GM21360 (cell line): Measurements from ENCODE around the gene GNB1L.
A peak's percentile ranks its signal among the peaks of the same experiment; 100 is the strongest.

Experiments used
- ATAC-seq: cut with Tn5 transposase; IDR thresholded peaks from one replicate; pipeline ENCODE4 v1.9.1; 2021; ENCODE audit warnings: mild to moderate bottlenecking, moderate library complexity; ENCODE audit not compliant: unreplicated experiment

The GNB1L gene

DNA sequence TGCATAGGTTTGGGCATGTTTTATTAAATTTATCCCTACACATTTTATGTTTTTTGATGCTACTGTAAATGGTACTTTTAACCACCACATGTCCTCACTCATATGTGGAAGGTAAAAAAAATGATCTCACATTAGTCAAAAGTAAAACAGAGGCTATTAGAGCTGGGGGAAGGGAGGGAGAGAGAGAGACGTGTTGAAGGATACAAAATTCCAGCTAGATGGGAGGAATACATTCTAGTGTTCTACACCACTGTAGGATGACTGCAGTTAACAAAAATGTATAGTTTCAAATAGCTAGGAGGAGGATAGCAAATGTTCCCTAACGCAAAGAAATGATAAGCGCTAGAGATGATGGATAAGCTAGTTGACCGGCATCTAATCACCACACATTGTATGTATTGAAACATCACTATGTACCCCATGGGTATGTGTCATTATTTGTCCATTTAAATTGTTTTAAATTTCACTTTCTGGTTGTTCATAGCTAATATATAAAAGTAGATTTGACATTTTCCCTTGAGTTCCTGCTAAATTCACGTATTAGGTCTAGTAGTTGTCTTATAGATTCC is 9.9 kb upstream of the GNB1L start:
- no peak for ATAC-seq

DNA sequence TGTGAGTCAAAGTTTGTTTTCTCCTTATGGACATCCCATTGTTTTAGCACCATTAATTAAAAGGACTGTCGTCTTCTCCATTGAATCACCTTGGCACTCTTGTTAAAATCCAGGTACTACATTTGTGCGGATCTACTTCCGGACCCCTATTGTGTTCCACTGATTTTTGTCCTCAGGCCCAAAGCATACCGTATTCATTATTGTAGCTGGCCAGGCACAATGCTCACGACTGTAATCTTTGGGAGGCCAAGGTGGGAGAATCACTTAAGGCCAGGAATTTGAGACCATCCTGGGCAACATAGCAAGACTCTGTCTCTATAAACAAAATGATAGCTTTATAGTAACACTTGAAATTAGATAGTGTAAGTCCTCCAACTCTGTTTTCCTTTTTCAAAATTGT is 8.9 kb upstream of the GNB1L start:
- no peak for ATAC-seq

DNA sequence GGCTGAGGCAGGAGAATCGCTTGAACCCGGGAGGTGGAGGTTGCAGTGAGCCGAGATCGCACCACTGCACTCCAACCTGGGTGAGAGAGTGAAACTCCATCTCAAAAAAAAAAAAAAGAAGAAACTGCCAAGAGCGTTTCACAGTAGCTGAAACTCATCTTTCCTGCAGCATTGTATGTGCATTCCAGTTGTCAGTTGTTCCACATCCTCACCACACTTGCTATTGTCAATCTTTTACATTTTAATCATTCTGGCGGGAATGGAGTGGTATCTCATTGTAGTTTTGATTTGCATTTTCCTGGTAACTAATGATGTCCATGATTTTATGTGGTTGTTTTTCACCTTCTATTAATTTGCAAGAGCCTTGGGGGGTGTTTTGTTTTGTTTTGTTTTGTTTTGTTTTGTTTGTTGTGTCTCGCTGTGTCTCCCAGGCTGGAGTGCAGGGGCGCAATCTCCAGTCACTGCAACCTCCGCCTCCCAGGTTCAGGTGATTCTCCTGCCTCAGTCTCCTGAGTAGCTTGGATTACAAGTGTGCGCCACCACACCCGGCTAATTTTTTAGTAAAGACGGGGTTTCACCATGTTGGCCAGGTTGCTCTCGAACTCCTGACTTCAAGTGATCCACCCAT is 8.1 kb upstream of the GNB1L start:
- no peak for ATAC-seq

DNA sequence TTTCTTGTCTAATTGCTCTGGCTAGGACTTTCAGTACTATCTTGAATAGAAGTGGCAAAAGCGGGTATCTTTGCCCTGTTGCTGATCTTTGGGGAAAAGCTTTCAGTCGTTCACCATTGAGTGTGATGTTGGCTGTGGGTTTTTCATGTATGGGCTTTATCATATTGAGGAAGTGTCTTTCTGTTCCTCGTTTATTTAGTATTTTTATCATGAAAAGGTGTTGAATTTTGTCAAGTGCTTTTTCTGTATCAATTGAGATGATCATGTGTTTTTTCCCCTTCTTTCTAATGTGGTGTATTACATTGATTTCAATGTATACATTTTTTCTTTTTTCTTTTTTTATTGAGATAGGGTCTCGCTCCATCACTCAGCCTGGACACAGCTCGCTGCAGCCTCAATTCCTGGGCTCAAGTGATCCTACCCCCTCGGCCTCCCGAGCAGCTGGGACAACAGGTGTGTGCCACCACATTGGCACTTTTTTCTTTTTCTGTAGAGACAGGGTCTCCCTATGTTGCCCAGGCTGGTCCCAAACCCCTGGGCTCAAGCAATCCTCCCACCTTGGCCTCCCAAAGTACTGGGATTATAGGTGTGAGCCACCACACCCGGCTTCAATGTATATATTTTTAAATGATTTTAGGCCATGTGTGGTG is 5.3 kb upstream of the GNB1L start:
- ATAC-seq = no peak

DNA sequence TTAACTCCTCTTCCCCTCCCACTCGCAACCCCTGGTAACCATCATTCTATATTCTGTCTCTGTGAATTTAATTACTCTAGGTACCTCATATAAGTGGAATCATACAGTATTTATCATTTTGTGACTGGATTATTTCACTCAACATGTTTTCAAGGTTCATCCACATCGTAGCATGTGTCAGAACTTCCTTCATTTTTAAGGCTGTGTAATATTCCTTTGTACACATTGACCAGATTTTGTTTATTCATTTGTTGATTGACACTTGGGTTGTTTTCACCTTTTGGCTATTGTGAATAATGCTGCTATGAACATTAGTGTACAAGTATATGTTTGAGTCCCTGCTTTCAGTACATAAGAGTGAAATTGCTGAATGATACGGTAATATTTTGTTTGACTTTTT is 2.7 kb upstream of the GNB1L start:
- ATAC-seq = no peak

DNA sequence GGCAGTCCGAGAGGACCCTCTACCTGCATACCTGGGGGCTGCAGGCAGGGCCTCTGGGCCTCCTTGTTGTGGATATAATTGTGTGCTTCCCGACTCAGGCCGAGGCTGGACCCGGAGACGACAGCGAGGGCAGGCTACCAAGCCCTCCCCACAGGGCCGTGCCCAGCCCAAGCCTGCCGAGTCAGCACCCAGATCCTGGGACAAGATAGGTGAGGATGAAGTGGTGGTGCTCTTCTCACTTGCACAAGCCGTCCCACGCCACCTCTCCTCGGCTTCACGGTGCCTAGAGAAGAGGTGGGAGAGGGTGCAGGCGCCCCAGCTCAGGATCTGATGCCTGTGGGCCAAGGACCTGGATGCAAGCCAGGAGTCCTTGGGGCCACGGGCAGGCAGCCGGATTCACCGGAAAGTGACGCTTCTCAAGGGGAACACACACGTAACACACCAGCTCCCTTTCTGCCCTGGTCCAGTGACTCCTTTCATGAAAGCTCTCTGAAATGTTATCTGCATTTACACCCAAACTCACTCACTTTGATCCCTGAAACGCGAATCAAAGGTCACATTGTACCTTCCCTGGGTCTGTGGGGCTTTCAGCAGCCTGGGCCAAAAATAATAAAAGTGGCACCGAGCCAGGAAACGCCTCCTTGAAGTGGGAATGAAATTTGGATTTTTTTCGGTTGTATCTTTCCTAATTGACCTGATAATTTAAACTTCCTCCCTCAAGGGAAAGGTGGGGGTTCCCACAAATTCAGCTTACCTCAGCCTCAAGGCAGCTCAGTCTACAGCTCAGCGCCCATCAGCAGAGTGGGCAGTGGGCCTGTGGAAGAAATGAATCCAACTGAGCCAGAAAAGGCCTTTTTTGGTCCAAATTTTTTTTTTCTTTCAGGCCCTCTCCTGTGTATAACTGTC is 1.1 kb upstream of the GNB1L start:
- ATAC-seq = peak; percentile 14

DNA sequence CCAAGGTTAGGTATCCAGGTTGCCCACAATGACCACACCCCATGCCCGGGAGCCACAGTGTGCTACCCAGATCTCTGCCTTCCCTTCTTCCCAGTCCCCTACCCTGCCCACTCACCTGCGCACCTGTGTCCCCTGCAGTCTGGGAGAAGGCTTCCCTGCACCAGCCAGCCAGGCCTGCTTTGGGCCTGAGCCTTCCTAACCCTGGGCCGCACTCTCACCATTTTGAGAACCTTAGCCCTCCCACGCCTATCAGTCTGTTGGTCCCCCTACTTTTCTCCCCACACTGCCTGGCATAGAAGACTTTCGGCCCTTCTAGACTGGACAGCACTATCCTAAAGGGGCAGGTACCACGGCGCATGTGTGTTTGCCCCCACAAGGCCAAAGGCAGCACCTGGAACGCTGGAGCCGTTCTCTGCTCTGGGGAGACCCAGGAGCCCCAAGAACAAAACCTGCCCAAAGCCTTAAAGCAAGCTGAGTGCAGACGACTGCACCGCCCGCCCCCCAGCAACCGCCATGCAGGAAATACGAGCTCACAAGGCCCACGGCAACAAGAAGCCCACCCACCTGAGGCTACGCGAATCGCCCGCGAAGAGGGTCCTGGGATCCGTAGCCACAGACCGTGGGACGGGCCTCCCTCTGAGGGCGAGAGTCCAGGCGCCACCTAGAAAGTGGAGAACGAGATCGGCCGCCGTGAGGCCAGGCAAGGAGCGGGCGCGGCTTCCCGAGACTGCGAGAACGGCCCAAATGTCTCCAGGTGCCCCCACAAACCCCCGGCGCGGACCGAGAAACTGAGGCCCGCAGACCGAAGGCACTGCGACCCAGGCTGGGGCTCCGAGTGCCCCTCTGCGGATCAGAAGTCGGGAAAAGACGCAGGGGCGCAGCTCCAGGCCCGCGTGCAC is 546 bp downstream of the GNB1L start:
- peak; percentile 7 for ATAC-seq

DNA sequence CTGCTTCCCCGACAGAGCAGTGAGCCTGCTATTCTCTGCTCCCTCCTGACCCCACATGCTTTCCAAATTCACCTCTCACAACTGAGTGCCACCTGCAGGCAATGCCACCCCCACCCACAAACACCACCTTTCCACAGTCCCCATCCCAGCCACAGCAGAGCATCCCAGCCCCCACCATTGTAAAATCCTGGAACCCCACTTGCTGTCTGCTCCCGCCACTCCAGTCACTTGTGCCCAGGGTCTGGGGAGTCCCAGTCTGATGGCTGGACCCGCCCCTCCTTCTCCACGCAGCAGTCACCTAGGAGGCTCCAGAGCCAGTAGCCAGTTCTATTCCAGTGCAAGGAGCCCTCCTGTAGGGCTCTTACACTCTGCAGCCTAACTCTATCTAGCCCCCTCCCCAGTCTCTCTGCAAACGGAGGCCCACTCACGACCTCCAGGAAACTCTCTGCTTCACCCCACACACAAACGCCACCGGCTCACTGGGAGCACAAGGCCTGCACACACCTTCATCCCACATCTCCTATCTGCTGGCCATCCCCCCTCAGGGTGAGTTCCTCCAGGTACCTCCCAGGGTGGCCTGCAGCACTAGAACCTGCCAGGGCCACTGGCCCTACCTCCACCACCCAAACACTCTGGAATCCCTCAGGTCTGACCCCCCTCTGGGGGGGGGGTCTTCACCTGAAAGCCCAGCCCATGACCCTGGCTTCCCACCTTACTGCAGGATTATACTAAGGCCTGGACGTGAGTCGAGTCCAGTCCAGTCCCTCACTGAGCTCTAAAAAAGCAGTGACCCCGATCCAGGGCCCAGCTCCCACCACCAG is 1.4 kb downstream of the GNB1L start:
- no peak for ATAC-seq

DNA sequence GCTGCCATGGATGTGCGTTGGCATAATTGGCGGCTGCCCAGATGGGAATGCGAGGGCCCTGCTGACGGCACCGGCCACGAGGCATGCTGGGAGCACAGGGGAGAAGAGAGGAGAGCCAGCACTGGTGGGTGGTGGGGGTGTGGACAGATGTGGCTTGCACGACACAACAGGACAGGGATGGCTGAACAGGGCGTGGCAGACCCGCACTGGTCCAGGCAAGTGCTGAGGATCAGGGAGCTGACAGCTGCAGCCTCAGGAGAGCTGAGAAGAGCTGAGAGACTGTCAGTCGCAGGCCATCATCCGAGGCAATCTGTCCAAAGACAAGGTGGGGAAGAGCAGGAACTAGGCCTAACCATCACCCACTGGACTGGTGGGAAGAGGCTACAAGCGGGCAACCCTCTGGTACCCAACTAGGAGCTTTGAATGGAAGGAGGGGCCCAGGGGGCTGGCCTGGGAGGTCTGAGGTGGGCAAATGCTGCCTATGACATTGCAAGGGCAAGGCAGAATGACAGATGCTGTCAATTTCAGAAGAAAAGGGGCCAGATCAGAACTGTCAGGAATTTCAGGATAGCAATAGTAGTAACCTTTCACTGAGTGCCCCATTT is 2.4 kb downstream of the GNB1L start:
- ATAC-seq = no peak

DNA sequence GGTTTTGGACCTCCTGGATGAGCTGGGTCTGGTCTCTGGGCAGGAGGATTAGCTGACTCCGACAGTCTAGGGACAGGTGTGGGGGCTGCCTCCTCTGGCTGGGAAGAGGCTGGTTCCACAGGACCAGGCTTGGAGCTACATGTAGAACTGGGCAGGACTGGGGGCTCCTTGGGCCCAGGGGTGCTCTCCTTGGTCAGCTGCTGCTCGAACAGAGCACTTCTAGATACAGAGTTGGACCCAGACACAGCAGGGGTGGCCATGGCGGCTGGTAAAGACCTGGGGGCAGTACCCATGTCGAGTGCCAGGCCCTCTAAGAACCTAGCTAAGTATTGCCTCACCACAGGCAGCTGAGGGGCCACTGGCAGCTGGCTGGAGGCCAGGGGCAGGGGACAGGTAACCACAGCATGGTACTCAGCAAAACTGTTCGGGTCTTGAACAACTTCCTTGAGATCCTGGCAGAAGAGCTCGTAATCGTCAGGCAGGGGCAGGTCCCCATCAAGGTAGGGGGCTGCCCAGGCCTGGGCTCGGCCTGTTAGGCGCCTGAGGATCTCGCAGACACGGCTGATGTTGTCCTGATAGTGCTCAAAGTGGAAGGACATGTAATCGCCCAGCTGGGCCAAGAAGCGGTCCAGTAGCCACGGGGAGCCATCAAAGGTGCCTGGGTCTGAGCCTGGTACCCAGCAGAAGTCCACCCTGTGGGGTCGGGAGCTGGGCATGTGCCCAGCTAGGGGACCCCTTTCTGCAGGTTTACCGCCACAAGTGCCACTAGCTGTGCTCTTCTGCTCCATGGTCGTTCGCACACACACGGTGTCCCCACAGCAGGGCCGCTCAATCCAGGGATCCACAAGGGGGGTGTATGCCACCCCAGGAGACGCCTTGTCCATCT is 3.1 kb downstream of the GNB1L start:
- no peak for ATAC-seq

DNA sequence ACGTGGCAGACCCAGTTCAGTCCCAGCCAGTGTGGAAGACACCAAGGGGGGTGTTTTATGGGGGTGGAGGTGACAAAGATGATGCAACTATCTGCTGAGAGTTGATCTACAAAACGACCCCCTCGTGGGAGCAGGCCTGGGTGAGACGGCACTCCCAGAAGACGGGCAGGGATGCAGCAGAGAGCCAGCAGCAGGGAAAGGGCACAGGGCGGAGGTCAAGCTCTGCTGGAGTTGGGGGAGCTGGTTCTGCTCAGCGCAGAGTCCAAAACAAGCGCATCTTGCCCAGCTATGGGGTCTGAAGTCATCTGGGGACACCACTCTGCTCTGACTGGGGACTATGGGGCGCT is 3.9 kb downstream of the GNB1L start:
- no peak for ATAC-seq

DNA sequence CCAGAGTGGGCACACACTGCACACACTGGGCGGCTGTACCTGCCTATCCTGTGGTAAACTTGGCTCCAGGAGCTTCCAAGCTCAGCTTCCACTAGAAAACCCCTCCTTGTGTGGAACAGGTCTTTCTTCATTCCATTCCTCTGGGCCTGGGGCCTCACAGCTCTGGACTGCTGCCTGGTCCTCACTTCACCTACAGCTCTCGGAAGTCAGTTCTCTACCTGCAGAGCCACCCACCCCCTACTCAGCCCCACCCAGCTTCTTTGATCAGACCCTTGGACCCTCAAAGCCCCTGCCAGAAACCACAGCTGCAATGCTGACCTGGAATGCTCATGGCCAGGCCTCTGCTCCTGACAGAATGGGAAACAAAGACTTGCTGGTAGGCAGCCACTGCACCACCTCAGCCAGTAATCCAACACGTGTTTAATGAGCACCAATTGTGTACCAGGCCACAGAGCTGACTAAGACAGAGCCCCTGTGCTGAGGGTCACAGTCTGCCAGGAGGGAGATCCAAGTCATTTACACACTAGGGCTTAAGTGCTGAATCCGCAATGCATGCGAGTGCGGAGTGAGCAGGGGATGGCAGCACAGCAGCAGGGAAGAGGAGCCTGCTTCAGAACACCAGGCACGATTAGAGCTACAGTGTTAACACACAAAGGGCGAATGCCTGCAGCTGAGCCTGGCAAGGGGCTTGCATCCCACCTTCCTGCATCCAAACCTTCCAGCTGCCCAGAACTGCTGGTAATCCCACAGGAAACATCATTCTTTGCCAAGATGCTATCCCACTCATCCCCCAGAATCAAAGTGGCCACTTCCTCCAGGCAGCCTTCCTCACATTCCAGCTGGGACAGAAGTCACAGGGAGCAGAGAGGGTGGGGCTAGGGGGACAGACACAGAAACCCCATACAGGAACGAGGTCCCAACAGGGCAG is 4.6 kb downstream of the GNB1L start:
- no peak for ATAC-seq

DNA sequence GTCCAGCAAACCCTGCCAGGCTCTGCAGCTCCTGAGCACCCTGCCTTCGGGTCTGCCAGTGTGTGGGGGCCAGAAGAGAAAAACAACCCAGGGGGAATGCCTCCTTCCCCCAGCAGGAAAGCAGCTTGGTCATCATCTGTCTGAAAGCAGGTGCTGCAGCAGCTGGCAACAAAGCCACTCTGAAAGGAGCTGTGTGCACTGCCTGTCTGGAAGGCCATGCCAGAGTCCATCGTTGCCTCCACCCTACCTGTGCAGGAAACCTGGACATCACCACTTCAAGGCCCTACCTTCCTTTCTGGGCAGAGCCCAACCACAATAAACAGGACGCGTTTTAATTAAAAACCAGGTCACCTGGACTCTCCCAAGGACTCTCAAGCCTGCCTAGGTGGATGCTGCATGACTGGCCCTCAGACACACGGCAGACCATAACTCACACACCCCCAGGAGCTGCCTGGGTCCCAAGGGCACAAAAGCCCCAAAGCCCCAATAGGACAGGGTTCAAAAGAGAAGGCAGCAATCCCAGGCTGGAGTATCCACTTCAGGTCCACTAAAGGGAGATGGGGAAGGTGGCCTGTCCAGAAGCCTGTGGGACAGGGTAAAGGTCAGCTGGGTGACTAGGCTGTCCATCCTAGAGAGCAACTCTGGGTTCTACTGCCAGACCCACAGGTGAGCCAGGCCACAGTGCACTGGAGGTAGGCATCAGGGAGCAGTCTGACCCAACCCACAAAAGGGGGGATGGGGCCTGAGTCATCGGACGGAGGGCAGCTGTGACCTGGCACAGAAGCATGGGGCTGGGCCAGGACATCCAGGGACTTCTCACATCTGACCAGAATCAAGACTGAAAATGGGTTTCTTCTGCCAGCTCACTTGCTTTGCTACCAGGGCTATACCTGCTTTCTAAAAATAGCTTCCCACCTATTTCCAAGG is 6.1 kb downstream of the GNB1L start:
- ATAC-seq = no peak

DNA sequence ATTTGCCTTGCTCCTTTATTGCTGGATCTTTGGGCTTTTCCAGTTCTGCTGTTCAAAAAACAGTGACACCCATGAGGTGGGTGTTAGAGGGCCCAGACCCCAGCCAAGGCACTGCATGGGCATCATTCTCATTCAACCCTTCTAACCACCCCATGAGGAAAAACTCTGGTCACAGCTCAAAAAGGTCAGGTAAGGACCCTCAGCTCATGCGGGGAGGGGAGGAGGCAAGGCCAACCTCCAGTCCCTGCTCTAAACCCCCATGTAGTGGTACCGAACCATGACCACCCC is 7.4 kb downstream of the GNB1L start:
- ATAC-seq = no peak

DNA sequence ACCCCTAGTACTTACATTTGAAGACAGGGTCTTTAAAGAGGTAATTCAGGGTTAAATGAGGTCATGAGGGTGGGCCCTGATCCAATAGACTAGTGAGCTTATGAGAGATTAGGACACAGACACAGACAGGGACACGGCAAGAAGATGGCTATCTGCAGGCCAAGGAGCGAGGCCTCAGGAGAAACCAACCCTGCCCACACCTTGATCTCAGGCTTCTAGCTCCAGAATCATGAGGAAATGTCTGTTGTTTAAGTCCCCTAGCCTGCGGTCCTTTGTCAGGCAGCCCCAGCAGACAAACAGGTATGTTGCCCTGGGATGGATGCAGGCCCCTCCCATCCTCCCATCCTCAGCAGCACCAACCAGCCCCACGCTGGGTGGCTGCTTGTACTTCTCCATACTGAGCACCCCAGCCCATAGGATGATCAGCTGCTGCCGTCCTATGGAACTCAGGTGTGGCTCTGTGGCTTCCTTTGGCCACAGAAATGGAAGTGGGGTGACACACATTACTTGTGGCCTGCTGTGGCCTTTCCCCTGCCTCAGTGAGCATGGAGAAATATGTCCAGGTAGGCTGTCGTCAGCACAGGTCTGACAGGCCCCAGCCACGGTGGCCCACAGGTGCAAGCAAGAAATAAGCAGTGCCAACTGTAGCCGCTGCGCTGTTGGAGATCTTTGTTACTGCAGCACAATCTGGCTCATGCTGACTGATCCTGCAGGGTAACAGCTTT is 7.9 kb downstream of the GNB1L start:
- ATAC-seq = no peak
